Neural progenitor cell (in vitro differentiated cells): ENCODE measurements around the gene CIB4. TPM values are rescaled to one million over a fixed set of nuclear protein-coding genes. Genes with fewer than 3 reads are reported as not detected.

ENCODE experiments used
- DNase-seq: peaks from one replicate; pipeline ENCODE4 v3.0.0-alpha.2; 2016; ENCODE audit warnings: low spot score
- H2AFZ ChIP-seq: fragments of 200-600 bp; sonication (generic); replicated peaks from 2 replicates; pipeline ENCODE4 v1.6.1; 2016; ENCODE audit warnings: antibody characterized with exemption
- H3F3A ChIP-seq: fragments of 200-600 bp; sonication (generic); 2 replicates; pipeline ENCODE4 v1.6.1; 2016; ENCODE audit warnings: antibody characterized with exemption, low read depth
- H3K27ac ChIP-seq: fragments of 200-600 bp; sonication (generic); 2 replicates; pipeline ENCODE4 v1.5.1; 2016; ENCODE audit warnings: mild to moderate bottlenecking
- H3K27me3 ChIP-seq: fragments of 200-600 bp; sonication (generic); 2 replicates; pipeline ENCODE4 v1.6.1; 2016; ENCODE audit warnings: mild to moderate bottlenecking, moderate library complexity
- H3K36me3 ChIP-seq: fragments of 200-600 bp; sonication (generic); 2 replicates; pipeline ENCODE4 v1.5.1; 2016
- H3K4me1 ChIP-seq: fragments of 200-600 bp; sonication (generic); 2 replicates; pipeline ENCODE4 v1.6.1; 2016; ENCODE audit warnings: mixed run types
- H3K4me2 ChIP-seq: fragments of 200-600 bp; sonication (generic); 2 replicates; pipeline ENCODE4 v1.6.1; 2016
- H3K4me3 ChIP-seq: fragments of 200-600 bp; sonication (generic); 2 replicates; pipeline ENCODE4 v1.5.1; 2016
- H3K79me2 ChIP-seq: fragments of 200-600 bp; sonication (generic); 2 replicates; pipeline ENCODE4 v1.6.1; 2016; ENCODE audit warnings: low read depth
- H3K9ac ChIP-seq: fragments of 200-600 bp; sonication (generic); 2 replicates; pipeline ENCODE4 v1.6.1; 2016
- H3K9me3 ChIP-seq: fragments of 200-600 bp; sonication (generic); 2 replicates; pipeline ENCODE4 v1.5.1; 2016; ENCODE audit warnings: low read depth
- H4K20me1 ChIP-seq: fragments of 200-600 bp; sonication (generic); 2 replicates; pipeline ENCODE4 v1.6.1; 2016; ENCODE audit warnings: low read depth
- H3K27ac Mint-ChIP-seq: 3 replicates; pipeline ENCODE4 v1.8.0; 2021; ENCODE audit warnings: mixed read lengths
- H3K27me3 Mint-ChIP-seq: 2 replicates; pipeline ENCODE4 v1.8.0; 2022; ENCODE audit warnings: low read depth, mild to moderate bottlenecking, inconsistent platforms, moderate library complexity, mixed read lengths; ENCODE audit not compliant: insufficient read depth
- H3K36me3 Mint-ChIP-seq: 3 replicates; pipeline ENCODE4 v1.8.0; 2021; ENCODE audit warnings: mixed read lengths
- H3K4me1 Mint-ChIP-seq: 3 replicates; pipeline ENCODE4 v1.8.0; 2021; ENCODE audit warnings: mixed read lengths
- H3K4me3 Mint-ChIP-seq: 3 replicates; pipeline ENCODE4 v1.8.0; 2021; ENCODE audit warnings: mild to moderate bottlenecking, moderate library complexity, mixed read lengths
- H3K9me3 Mint-ChIP-seq: 3 replicates; pipeline ENCODE4 v1.8.0; 2020; ENCODE audit warnings: mixed read lengths
- CTCF ChIP-seq: fragments of 200-600 bp; sonication (generic); IDR thresholded peaks from 2 replicates; pipeline ENCODE4 v1.5.1; 2017; ENCODE audit warnings: antibody characterized with exemption, mild to moderate bottlenecking
- EZH2 ChIP-seq: fragments of 200-600 bp; sonication (generic); IDR thresholded peaks from 2 replicates; pipeline ENCODE4 v1.6.1; 2017; ENCODE audit warnings: antibody characterized with exemption, mild to moderate bottlenecking, moderate library complexity
- EZH2phosphoT487 ChIP-seq: fragments of 200-600 bp; sonication (generic); IDR thresholded peaks from 2 replicates; pipeline ENCODE4 v1.6.1; 2017; ENCODE audit warnings: antibody characterized with exemption
- total RNA-seq: library from RNA; depleted of rRNA; stranded (reverse); fragments of >200 nt; gene quantifications from 2 replicates; pipeline ENCODE4 v1.2.3, GENCODE V29; 2015; ENCODE audit warnings: low replicate concordance

CIB4 gene
- total RNA-seq, 1 donor from 2014 or later, result not detected

- Mint-ChIP-seq H3K4me3 (no peak overlapping the region), H3K9me3 (peaks cover 16% of the 10 kb centered on the region), H3K27ac (no peak overlapping the region), H3K36me3 (no peaks in the 10 kb centered on the region), H3K4me1 (peaks cover 20% of the 10 kb centered on the region), H3K27me3 (peaks cover 29% of the 10 kb centered on the region)
- H3K27me3 ChIP-seq, result peaks cover 37% of the 10 kb centered on the region
- H2AFZ ChIP-seq, result peak overlapping the region; percentile 52
- H3K4me3 ChIP-seq, result no peak overlapping the region
- no peak overlapping the region for H3K4me2 ChIP-seq
- H3K36me3 ChIP-seq, result no peaks in the 10 kb centered on the region
- no peaks in the 10 kb centered on the region for H3K79me2 ChIP-seq
- TF ChIP-seq EZH2, result no peak
- TF ChIP-seq EZH2phosphoT487, result no peak
- no peak for TF ChIP-seq CTCF
- H3K27ac ChIP-seq, result no peak overlapping the region
- H4K20me1 ChIP-seq, result no peaks in the 10 kb centered on the region
- no peaks in the 10 kb centered on the region for H3K9me3 ChIP-seq
- H3K9ac ChIP-seq, result no peak overlapping the region
- H3K4me1 ChIP-seq, result peaks cover 17% of the 10 kb centered on the region
- no peaks in the 10 kb centered on the region for H3F3A ChIP-seq
- no peak for DNase-seq
Measured at GRCh38 chr2:26623541-26624495, 17.3 kb downstream of the CIB4 start.

- H3K79me2 ChIP-seq, result no peaks in the 10 kb centered on the region
- Mint-ChIP-seq H3K27me3 (peaks cover 31% of the 10 kb centered on the region), H3K36me3 (no peaks in the 10 kb centered on the region), H3K9me3 (peaks cover 16% of the 10 kb centered on the region), H3K27ac (no peak overlapping the region), H3K4me3 (no peak overlapping the region), H3K4me1 (peaks cover 22% of the 10 kb centered on the region)
- H3K36me3 ChIP-seq, result no peaks in the 10 kb centered on the region
- no peaks in the 10 kb centered on the region for H3F3A ChIP-seq
- H3K4me1 ChIP-seq, result peaks cover 22% of the 10 kb centered on the region
- H3K27me3 ChIP-seq, result peaks cover 55% of the 10 kb centered on the region
- no peaks in the 10 kb centered on the region for H4K20me1 ChIP-seq
- H3K9ac ChIP-seq, result no peak overlapping the region
- DNase-seq, result no peak
- no peak overlapping the region for H2AFZ ChIP-seq
- H3K27ac ChIP-seq, result no peak overlapping the region
- no peaks in the 10 kb centered on the region for H3K9me3 ChIP-seq
- H3K4me2 ChIP-seq, result no peak overlapping the region
- H3K4me3 ChIP-seq, result no peak overlapping the region
- TF ChIP-seq CTCF (no peak), EZH2 (no peak), EZH2phosphoT487 (no peak)
Measured at GRCh38 chr2:26621469-26622199, 19.5 kb downstream of the CIB4 start.

- H3K4me3 Mint-ChIP-seq, result no peak overlapping the region
- H3K27me3 Mint-ChIP-seq, result peaks cover 32% of the 10 kb centered on the region
- H3K27ac ChIP-seq, result no peak overlapping the region
- H4K20me1 ChIP-seq, result no peaks in the 10 kb centered on the region
- TF ChIP-seq EZH2 (no peak), EZH2phosphoT487 (no peak), CTCF (no peak)
- no peak overlapping the region for H3K4me3 ChIP-seq
- peaks cover 30% of the 10 kb centered on the region for H3K4me1 Mint-ChIP-seq
- H3K27ac Mint-ChIP-seq, result no peak overlapping the region
- H3F3A ChIP-seq, result no peaks in the 10 kb centered on the region
- no peak overlapping the region for H3K9ac ChIP-seq
- no peaks in the 10 kb centered on the region for H3K79me2 ChIP-seq
- no peak for DNase-seq
- H3K27me3 ChIP-seq, result peaks cover 55% of the 10 kb centered on the region
- H3K4me1 ChIP-seq, result peaks cover 34% of the 10 kb centered on the region
- H3K36me3 ChIP-seq, result no peaks in the 10 kb centered on the region
- no peak overlapping the region for H2AFZ ChIP-seq
- H3K9me3 Mint-ChIP-seq, result peaks cover 11% of the 10 kb centered on the region
- H3K4me2 ChIP-seq, result peak overlapping the region; percentile 59
- no peaks in the 10 kb centered on the region for H3K9me3 ChIP-seq
- H3K36me3 Mint-ChIP-seq, result no peaks in the 10 kb centered on the region
Measured at GRCh38 chr2:26620031-26620605, 21.0 kb downstream of the CIB4 start.
